Hindlimb muscle (tissue), 1 donor: ENCODE results near the gene P2RY1. TPM values are rescaled to one million over a fixed set of nuclear protein-coding genes. Genes with fewer than 3 reads are reported as not detected.
"Not testable (repeated sequence)": the region's sequence is repeated elsewhere in the genome, so short reads cannot be mapped to it uniquely, and the experiment has no call there.

Source experiments
- DNase-seq: peaks from one replicate; pipeline ENCODE4 v3.0.0-alpha.2; 2013
- polyA plus RNA-seq: library from polyadenylated mRNA; unstranded; fragments of 120-200 nt; gene quantifications from one replicate; pipeline ENCODE4 v1.2.1, GENCODE V29; 2013; ENCODE audit not compliant: insufficient read length

The P2RY1 gene
- polyA plus RNA-seq, 1 donor: 4.1 TPM

DNA sequence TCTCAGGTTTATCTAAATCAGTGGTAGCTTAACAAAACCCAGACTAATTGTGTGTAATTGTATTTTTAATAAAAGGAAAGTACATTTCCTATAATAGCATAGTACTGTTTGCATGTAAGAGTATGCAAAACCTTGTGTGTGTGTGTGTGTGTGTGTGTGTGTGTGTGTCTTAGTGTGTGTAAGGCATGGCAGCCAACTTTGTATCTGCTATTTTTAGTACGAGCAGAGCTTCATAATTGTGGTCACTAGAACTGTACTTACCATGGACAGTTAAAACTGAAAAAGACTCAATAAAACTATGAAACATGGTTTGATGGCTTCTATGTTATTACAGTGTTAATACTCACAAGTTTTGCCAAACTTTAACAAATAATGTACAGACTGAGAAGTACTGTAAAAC, 6.2 kb downstream of the P2RY1 start:
- no peak for DNase-seq

- no peak for DNase-seq
Observed at GRCh38 chr3:152842413-152842812, 7.5 kb downstream of the P2RY1 start.

DNA sequence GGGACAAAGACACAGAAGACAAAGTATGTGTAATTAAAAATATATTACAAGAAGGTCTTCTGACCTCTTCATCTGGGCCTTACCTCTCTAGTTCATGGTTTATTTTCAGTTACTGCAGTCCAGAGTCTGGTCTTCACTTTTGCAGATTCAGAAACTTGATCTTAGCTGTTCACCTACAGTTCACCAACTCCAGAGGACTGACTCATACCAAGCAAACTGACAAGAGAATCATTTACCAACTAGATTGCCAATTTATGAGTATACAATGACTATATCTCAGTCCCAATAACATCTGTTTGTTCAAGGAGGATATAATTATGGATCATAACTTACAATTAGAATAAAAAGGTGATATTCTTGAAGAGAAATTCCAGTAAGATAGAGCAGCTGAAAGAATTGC, 9.0 kb downstream of the P2RY1 start:
- DNase-seq: no peak

GRCh38 chr3:152846572-152847202, 11.8 kb downstream of the P2RY1 start:
- not testable (repeated sequence) for DNase-seq

DNA sequence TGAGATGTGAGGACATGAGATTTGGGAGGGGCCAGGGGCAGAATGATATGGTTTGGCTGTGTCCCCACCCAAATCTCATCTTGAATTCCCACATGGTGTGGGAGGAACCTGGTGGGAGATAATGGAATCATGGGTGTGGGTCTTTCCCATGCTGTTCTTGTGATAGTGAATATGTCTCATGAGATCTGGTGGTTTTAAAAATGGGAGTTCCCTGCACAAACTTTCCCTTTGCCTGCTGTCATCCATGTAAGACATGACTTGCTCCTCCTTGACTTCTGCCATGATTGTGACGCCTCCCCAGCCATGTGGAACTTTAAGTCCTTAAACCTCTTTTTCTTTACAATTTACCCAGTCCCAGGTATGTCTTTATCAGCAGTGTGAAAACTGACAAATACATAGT, 12.7 kb downstream of the P2RY1 start:
- DNase-seq: not testable (repeated sequence)

- DNase-seq: no peak
Observed at GRCh38 chr3:152849996-152850578, 15.2 kb downstream of the P2RY1 start.

DNA sequence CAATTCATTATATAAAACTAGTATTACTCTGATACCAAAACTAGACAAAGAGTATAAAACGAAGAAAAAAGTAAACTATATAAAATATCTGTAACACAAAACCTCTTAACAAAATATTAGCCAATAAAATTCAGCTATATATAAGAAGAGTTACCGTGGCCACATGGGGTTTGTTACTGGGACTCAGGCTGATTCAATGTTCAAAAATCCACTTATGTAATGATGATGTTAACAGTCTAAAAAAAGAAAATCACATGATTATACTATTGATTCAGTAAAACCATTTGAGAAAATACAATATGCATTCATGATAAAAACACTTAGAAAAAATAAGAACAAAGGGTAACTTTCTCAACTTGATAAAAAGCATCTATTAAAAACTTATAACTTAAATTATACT, 18.3 kb downstream of the P2RY1 start:
- DNase-seq: no peak

DNA sequence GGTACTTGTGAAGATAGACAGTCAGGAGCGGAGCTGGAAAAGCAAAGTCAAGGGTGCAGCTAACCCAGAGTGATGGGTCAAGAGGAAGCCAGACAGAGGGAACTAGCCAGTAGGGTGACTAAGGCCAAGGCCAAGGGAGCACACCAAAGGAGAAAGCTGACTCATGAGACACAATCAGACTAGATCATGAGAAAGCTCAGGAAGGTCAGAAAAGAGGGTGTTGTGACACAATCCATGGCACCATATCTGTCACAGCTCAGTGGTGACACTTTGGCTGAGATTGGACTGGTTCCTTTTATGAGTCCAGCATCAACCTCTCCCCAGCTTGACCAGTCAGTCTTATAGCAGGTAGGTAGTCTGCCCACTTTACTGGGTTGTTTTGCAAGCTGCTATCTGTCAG, 22.2 kb downstream of the P2RY1 start:
- peak; percentile 6 for DNase-seq

DNA sequence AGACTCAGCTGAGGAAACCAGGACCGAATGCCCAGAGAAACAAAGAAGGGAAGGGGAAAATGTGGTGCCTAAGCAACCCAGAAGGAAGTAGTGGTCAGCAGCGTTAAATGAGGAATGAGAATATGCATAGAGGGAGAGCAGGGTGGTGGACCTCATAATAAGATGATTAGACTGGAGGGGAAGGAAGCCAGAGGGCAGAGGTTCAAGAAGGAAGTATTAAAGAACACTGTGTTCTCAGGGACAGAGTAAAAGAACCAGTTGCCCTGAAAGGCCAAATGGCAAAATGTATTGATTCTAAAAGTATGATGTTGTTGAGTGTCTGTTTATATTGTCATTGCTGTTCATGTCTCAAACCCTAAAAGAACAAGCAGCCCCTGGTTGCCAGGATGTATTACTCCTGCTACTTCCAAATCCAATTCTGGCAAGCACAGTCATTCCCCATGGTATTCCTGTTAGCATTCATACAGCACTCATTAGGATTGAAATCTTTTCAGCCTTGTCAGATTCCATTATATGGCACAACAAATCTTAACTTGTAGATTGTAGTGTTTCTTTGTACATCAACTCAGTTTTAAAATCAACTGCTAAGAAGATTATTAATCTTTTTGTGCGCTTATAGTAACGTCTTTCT, 23.4 kb downstream of the P2RY1 start:
- DNase-seq: no peak

DNA sequence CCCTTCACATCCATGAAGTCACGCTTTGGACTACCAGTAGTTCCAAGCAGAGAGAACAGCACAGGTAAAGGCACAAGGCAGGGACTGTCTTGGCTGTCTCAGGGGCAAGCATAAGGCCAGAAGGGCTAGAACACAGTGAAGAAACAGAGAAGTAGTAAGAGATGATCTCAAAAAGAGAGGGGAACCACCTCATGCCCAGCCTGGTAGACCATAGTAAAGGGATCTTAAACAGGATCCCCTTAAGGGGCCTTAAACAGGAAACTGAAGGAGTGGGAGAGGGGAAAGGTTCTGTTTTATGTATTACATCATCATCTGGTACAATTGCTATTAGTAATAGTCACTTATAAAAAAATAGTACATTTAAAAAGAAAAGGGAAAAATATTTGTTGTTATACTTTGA, 25.8 kb downstream of the P2RY1 start:
- DNase-seq: no peak

DNA sequence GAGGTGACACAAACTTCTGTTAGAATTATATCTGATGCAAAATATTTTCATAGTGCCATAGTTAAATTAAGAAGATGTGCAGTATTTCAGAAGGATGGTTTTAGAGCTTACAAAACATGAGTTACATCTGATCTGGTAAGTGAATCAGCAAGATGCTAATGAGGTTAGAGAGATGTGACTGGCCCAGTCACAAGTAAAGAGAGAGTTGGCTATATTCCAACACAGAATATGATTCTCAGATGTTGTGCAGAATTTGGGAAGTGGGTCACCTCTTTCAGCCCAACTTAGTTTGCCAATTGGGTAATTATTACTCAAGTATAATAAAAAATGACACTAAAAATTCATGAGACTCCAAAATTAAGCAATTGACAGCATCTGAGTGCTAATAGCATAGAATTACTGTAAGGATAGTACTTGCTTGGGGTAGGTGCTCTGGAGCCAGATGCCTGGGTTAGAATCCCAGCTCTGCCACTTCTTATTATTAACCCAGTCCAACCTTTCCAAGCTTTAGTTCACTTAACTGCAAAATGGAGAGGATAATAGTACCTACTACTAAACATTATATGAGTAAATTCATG, 30.8 kb downstream of the P2RY1 start:
- DNase-seq: no peak

- no peak for DNase-seq
Observed at GRCh38 chr3:152870027-152870426, 35.1 kb downstream of the P2RY1 start.

- DNase-seq: not testable (repeated sequence)
Observed at GRCh38 chr3:152873314-152873713, 38.4 kb downstream of the P2RY1 start.

DNA sequence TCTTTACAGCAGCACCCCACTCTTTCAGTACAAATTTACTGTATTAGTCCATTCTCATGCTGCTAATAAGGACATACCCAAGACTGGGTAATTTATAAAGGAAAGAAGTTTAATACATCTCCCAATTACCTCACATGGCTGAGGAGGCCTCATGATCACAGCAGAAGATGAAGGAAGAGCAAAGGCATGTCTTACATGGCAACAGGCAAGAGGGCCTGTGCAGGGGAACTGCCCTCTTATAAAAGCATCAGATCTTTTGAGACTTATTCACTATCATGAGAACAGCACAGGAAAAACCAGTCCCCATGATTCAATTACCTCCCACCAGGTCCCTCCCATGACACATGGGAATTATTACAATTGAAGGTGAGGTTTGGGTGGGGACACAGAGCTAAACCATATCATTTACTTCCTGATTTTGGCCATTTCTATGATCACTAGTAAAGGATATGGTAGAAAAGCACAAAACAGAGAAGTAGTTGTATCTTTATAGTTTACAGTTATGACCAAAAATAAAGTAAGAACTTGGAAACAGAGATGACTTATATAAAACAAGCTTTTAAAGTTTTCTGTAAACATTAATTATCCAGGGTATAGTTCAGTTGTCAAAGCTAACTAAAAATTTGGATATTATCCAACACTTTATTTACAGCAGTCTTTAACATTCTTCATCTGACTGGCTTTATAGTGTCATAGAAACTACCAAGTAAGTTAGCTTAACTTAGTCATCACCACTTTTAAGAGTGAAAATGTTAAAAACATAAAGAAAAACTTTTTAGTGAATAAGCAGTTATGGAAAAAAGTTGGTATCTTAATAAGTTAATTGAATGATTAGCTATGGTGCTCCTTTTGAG, 40.2 kb downstream of the P2RY1 start:
- DNase-seq: no peak

DNA sequence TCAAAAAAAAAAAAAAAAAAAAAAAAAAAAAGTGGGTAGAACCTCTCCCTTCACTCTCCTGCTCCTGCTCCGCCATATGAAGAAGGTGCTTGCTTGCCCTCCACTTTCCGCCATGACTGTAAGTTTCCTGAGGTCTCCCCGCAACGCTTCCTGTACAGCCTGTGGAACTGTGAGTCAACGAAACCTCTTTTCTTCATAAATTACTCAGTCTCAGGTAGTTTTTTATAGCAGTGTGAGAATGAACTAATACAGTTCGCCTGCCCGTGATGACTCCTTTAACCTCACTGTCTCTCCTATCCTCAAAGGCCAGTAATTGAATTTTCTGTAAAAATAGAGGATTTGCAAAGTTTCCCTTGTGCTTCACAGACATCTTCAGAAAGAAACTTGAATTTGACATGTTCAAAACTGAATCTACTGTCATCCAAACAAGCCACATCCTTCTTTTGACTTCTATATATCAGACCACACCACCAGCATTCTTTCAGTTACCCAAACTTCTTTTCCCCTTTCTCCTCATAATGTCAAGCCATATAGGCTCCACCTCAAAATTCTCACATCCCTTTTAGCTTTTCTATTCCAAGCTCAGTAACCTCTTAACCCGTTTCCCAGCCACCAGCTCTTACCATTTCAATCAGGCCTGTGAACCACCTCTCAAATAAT, 44.3 kb downstream of the P2RY1 start:
- DNase-seq: no peak

DNA sequence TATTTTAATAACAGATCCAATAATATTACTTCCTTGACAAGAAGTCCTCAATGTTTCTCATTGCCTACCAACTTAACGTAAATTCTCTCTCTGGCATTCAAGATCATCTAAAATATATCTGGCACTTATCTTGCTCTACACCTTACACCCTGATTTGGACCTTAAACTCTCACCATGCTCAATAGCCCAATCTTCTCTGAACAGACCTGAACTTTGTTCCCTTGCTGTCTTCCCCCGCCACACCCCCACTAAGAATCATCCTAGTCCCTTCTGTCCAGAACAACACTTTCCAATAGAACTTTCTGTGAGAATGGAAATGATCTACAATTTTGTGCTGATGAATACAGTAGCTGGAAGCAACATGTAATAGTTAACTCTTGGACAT, 44.9 kb downstream of the P2RY1 start:
- no peak for DNase-seq

- DNase-seq: no peak
Observed at GRCh38 chr3:152885076-152885475, 50.1 kb downstream of the P2RY1 start.
